Ecto neural progenitor cell (in vitro differentiated cells): ENCODE measurements around the gene ETS2.

Source experiments
- DNase-seq: peaks from one replicate; pipeline ENCODE4 v3.0.0-alpha.2; 2018; ENCODE audit warnings: low spot score

The ETS2 gene

DNA sequence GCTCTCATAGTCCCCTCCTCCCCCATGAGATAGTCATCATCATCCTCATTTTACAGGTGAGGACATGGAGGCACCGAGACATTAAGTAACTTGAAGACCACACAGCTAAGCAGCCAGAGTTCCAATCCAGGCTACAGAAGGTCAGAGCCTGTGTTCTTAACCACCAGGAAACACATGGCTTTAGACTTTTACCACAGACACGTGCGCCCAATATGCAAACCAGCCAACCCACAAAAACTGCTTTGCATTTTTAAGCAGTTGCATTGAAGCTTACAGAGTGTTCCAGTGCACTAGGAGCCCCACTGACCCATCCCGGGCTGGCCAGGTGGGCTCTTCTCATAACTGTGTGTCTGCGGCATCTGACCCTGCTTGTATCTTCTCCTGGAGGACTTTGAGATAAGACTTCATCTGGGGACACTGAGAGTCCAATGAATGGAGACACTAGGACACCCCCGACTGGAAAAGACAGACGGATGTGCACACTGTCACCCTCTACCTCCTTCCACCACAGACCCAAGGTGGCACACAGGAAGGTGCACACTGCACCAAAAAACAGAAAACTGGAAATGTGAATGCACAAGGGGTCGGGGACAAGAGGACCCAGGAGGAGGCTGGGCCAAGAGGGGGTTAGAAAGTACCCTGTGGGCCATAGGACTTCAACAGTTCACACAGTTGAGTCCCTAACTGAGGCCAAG is 56.4 kb downstream of the ETS2 start:
- no peak for DNase-seq

DNA sequence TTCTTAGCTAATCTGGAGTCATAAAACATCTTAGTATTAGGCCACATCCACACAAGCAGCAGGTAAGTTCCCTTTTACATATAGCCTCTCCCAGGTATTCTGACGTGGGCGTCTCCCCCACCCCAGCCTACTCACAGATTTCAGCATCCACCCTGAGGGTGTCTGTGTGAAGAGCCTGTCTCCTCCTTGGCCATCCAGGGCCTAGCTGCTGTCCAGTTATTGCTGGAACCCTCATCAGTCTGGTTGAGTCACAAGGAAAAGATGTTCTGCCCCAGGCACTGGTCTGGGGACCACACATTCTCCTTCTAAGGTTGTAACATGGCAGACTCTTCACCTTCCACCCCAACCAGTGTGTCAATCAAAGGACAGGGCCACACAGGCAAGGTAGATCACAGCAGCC is 57.6 kb downstream of the ETS2 start:
- no peak for DNase-seq

DNA sequence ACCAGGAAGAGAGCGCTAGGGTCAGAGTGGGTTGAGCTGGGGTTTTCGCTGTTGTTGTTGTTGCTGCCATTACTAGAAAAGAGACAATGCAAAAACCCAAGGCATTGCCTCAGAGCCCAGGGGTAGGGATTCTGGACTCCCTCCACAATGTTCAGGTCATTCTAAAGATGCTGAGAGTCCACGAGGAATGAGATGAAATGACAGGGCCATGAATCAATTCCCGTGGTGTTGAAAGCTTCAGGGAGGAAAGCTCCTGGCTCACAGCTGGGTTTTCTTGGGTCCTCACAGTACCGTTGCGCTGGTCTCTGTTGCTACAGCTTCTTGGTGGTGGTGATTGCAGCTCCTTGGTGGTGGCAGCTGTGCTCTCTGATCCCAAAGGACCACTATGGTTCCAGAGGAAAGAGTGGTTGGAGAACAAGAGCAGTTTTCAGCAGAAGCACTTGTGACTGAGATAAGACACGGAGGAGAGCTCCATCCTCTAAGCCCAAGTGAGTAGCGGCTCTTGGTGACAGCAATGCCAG is 58.2 kb downstream of the ETS2 start:
- DNase-seq: no peak

DNA sequence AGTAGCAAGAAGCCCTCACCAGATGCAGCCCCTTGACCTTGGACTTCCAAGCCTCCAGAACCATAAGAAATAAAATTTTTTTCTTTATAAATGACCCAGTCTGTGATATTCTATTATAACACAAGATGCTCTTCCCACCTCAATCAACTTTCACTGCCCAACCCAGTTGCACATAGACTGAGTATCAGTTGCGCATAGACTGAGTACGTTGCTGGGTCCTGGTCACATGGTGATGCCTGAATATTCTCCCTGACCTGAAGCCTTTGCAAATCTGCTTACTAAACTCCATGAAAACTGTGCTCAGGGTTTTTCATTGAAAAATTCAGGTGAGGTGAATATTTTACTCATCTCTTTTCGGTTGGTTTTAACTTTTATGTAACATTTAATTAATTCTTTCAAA is 59.2 kb downstream of the ETS2 start:
- no peak for DNase-seq

DNA sequence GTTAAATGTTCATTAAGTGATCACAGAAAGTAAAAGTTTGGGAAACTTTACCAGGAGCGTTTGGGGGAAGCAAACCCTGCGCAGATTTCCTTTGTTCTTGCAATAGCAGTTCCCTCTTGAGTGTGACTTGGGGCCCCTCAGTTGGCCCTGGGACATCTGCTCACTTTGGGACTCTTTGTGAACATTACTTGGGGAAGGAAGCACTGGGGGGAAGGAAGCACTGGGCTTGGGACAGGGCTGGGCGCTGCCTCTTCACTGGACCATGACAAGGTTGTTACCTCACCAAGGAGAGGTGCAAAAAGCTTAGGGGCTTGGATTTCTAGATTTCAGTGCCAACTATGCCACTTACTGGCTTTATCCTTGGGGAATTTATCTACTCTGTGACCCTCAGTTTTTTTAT is 63.5 kb downstream of the ETS2 start:
- DNase-seq: no peak

DNA sequence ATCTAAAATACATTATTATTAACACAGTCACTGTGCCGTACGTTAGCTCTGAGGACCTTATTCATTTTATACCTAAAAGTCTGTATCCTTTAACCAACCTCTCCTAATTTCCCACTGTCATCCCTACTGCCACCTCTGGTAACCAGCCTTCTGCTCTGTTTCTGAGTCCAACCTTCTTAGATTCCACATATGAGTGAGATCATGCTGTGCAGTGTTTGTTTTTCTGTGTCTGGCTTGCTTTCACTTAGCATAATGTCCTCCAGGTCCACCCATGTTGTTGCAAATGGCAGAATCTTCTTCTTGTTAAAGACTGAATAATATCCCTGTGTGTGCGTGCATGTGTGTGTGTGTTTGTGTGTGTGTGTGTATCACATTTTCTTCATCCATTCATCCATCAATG is 64.2 kb downstream of the ETS2 start:
- DNase-seq: no peak
